T-helper 1 cell treated with Interleukin-12 subunit alpha and Interleukin-12 subunit beta and Interleukin-4 antibody, amounts not matched to agents 30 μg/mL and 1 μg/mL, for 36 hours (primary cell): ENCODE measurements around the gene METTL22.

Experiments
- H3K27ac Mint-ChIP-seq: one replicate; pipeline ENCODE4 v1.8.0; 2021; ENCODE audit warnings: mild to moderate bottlenecking, mixed read lengths
- H3K27me3 Mint-ChIP-seq: one replicate; pipeline ENCODE4 v1.8.0; 2021; ENCODE audit warnings: low read depth, mixed read lengths
- H3K36me3 Mint-ChIP-seq: one replicate; pipeline ENCODE4 v1.8.0; 2021; ENCODE audit warnings: low read depth, mixed read lengths
- H3K4me1 Mint-ChIP-seq: one replicate; pipeline ENCODE4 v1.8.0; 2021; ENCODE audit warnings: low read depth, mixed read lengths
- H3K4me3 Mint-ChIP-seq: one replicate; pipeline ENCODE4 v1.8.0; 2021; ENCODE audit warnings: mild to moderate bottlenecking, moderate library complexity, mixed read lengths
- H3K9me3 Mint-ChIP-seq: one replicate; pipeline ENCODE4 v1.8.0; 2021; ENCODE audit warnings: mixed read lengths

METTL22 gene

GRCh38 chr16:8656376-8656775 is 34.9 kb downstream of the METTL22 start:
- Mint-ChIP-seq H3K27ac (no peak overlapping the region), H3K4me1 (no peaks in the 10 kb centered on the region), H3K9me3 (no peaks in the 10 kb centered on the region), H3K36me3 (no peaks in the 10 kb centered on the region), H3K4me3 (no peak overlapping the region), H3K27me3 (no peaks in the 10 kb centered on the region)

GRCh38 chr16:8660841-8661301 is 39.4 kb downstream of the METTL22 start:
- no peaks in the 10 kb centered on the region for H3K9me3 Mint-ChIP-seq
- no peak overlapping the region for H3K27ac Mint-ChIP-seq
- no peaks in the 10 kb centered on the region for H3K27me3 Mint-ChIP-seq
- H3K36me3 Mint-ChIP-seq, result no peaks in the 10 kb centered on the region
- no peak overlapping the region for H3K4me3 Mint-ChIP-seq
- no peaks in the 10 kb centered on the region for H3K4me1 Mint-ChIP-seq

- Mint-ChIP-seq H3K4me3 (no peak overlapping the region), H3K27me3 (no peaks in the 10 kb centered on the region), H3K4me1 (no peaks in the 10 kb centered on the region), H3K27ac (no peak overlapping the region), H3K36me3 (no peaks in the 10 kb centered on the region), H3K9me3 (no peaks in the 10 kb centered on the region)
Observed at GRCh38 chr16:8661703-8662102, 40.2 kb downstream of the METTL22 start.

GRCh38 chr16:8663192-8664089 is 41.9 kb downstream of the METTL22 start:
- no peak overlapping the region for H3K27ac Mint-ChIP-seq
- H3K4me1 Mint-ChIP-seq, result no peaks in the 10 kb centered on the region
- no peak overlapping the region for H3K4me3 Mint-ChIP-seq
- H3K27me3 Mint-ChIP-seq, result no peaks in the 10 kb centered on the region
- H3K9me3 Mint-ChIP-seq, result no peaks in the 10 kb centered on the region
- H3K36me3 Mint-ChIP-seq, result no peaks in the 10 kb centered on the region

DNA sequence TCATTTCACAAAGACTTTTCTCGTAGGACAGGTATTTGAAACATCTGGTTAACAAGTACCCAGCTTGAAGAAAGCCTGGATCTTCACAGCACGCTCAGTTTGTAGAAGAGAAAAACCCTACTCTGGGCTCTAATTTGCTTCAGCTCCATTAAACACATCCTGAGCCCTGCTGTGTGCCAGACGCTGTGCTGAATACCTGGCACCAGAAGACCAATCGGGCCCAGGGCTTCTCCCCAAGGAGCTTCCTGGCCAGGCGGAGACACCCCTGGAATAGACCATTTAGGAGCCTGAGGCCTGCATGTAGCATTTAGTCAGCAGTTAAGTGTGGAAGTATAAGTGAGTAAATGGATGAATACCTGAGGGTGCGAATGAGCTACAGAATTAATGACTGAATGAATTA is 44.0 kb downstream of the METTL22 start:
- Mint-ChIP-seq H3K4me1 (no peaks in the 10 kb centered on the region), H3K27ac (no peak overlapping the region), H3K9me3 (no peaks in the 10 kb centered on the region), H3K4me3 (no peak overlapping the region), H3K36me3 (no peaks in the 10 kb centered on the region), H3K27me3 (no peaks in the 10 kb centered on the region)

DNA sequence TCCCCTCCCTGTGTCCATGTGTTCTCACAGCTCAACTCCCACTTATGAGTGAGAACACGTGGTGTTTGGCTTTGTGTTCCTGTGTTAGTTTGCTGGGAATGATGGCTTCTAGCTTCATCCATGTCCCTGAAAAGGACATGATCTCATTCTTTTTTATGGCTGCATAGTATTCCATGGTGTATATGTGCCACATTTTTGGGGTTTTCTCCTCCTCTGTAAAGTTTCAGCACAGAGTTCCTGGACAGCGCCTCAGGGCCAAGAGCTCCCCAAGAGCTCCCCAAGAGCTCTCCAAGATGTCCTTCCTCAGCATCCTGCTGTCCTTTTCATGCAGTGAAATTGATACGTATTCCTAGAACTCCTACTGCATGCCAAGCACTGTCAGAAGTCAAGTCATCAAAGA is 46.0 kb downstream of the METTL22 start:
- H3K4me1 Mint-ChIP-seq, result no peaks in the 10 kb centered on the region
- no peak overlapping the region for H3K27ac Mint-ChIP-seq
- H3K9me3 Mint-ChIP-seq, result no peaks in the 10 kb centered on the region
- H3K36me3 Mint-ChIP-seq, result no peaks in the 10 kb centered on the region
- H3K4me3 Mint-ChIP-seq, result no peak overlapping the region
- H3K27me3 Mint-ChIP-seq, result no peaks in the 10 kb centered on the region

GRCh38 chr16:8668113-8668512 is 46.6 kb downstream of the METTL22 start:
- no peaks in the 10 kb centered on the region for H3K9me3 Mint-ChIP-seq
- H3K4me1 Mint-ChIP-seq, result no peaks in the 10 kb centered on the region
- no peak overlapping the region for H3K27ac Mint-ChIP-seq
- no peak overlapping the region for H3K4me3 Mint-ChIP-seq
- no peaks in the 10 kb centered on the region for H3K27me3 Mint-ChIP-seq
- H3K36me3 Mint-ChIP-seq, result no peaks in the 10 kb centered on the region

- no peaks in the 10 kb centered on the region for H3K27me3 Mint-ChIP-seq
- no peak overlapping the region for H3K4me3 Mint-ChIP-seq
- no peaks in the 10 kb centered on the region for H3K36me3 Mint-ChIP-seq
- no peaks in the 10 kb centered on the region for H3K9me3 Mint-ChIP-seq
- H3K4me1 Mint-ChIP-seq, result peaks cover 7% of the 10 kb centered on the region
- no peak overlapping the region for H3K27ac Mint-ChIP-seq
Observed at GRCh38 chr16:8669481-8669880, 48.0 kb downstream of the METTL22 start.

DNA sequence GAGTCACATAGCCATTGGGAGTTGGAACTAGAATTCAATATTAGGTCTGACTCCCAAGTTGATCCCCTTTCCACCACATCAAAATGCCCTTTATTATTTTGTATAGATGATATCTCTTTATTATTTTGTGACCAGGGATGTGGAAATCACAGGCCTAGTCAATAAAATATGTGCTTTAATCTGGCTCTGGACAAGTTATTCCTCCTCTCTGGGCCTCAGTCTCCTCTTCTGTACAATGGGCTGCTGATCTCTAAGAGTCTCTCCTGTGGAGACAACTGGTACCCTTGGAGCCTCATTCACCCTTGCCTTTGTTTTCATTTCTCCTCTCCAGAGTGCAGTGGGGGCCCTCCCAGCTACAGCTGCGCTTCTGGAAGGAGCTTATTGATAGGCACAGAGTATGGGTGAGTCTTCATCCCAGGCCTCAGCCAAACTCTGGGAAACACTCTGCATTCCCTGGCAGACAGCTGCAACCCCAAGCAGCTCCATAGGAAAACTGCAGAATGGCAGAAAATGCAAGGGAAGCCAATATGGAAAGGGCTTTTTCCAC is 48.6 kb downstream of the METTL22 start:
- Mint-ChIP-seq H3K27me3 (peaks cover 3% of the 10 kb centered on the region), H3K4me1 (peaks cover 11% of the 10 kb centered on the region), H3K9me3 (no peaks in the 10 kb centered on the region), H3K27ac (no peak overlapping the region), H3K36me3 (peaks cover 2% of the 10 kb centered on the region), H3K4me3 (no peak overlapping the region)

DNA sequence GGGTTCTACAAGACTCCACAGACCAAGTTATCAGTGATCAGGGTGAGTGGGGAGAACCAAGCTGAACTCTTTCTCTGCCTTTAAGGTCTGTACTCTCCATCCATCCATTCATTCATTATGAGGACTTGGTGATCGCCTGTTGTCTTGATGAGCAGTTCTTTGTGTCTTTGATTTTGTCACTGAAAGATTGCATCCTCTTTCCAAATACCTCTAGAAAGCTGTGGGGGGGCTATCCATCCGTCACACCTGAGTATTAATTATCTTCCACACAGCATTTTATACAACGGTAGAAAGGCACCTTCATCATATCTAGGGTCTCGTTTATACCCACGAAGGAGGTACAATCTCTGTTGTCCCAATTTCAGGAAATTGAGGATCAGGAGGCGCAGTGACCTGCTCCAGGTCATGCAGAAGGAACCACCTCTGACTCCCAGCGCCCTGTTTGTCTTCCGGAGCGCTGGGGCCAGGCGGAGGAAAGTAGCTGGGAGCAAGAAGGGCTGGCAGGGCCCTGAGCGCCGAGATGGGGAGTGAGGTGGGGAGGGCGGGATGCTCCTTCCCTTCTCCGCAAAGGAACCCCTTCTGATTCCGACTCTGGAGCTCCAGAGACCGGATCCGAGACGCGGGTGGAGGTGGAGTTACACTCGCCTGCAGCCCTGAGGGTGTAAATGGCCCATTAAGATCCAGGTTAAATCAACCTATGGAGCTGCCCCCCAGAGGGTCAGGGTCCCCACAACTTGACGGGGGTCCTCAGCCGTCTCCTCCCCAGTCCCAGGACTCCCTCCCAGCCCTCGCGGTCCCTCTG is 52.3 kb downstream of the METTL22 start:
- H3K27ac Mint-ChIP-seq, result no peak overlapping the region
- H3K9me3 Mint-ChIP-seq, result no peaks in the 10 kb centered on the region
- peaks cover 4% of the 10 kb centered on the region for H3K27me3 Mint-ChIP-seq
- H3K36me3 Mint-ChIP-seq, result peaks cover 2% of the 10 kb centered on the region
- peak overlapping the region; percentile 71 for H3K4me3 Mint-ChIP-seq
- peaks cover 20% of the 10 kb centered on the region for H3K4me1 Mint-ChIP-seq

DNA sequence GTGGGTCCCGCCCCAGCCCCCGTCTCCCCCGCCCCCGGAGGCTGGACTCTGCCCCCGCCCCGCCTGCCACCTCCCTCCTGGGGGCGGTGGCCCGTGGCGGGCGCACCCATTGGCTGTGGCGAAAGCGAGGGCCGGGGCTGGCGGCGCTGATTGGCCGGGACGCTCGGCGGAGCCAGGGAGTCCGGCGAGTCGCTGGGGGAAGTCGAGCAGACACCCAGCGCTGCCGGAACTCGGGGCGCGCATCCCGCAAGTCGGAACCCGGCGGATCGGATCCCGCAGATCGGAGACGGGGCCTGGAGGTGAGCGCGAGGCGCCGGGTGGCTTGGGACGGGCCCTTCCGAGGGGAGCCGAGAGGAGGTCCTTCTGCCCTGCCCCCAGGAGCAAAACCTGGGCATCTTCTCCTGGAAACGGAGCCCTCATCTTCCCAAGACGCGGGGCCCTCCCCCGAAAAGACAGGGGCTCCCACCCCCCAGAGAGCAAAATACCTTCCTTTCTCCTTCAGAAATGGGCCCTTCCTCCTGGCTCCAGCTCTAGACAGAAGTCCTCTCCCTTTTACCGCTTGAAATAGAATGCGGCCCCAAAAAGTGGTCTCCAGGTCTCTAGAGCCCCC is 53.0 kb downstream of the METTL22 start, which contains the start of gene ABAT:
Gene ABAT, plus strand, starts transcription at position 205 of the 610 bp plus-strand sequence. CDS start 61,123 bp downstream, outside the sequence.
- peak within 1 kb of the TSS; percentile 93 for H3K27ac Mint-ChIP-seq
- H3K4me1 Mint-ChIP-seq, result peaks cover 20% of the 10 kb centered on the region
- H3K27me3 Mint-ChIP-seq, result peaks cover 4% of the 10 kb centered on the region
- peaks cover 2% of the 10 kb centered on the region for H3K36me3 Mint-ChIP-seq
- H3K9me3 Mint-ChIP-seq, result no peaks in the 10 kb centered on the region
- H3K4me3 Mint-ChIP-seq, result peak within 1 kb of the TSS; percentile 92

- H3K9me3 Mint-ChIP-seq, result peaks cover 5% of the 10 kb centered on the region
- peak overlapping the region; percentile 93 for H3K27ac Mint-ChIP-seq
- peaks cover 20% of the 10 kb centered on the region for H3K4me1 Mint-ChIP-seq
- H3K4me3 Mint-ChIP-seq, result peak overlapping the region; percentile 92
- H3K27me3 Mint-ChIP-seq, result peaks cover 4% of the 10 kb centered on the region
- peaks cover 3% of the 10 kb centered on the region for H3K36me3 Mint-ChIP-seq
Observed at GRCh38 chr16:8675183-8676159, 54.0 kb downstream of the METTL22 start.

- H3K27ac Mint-ChIP-seq, result no peak overlapping the region
- H3K27me3 Mint-ChIP-seq, result peaks cover 4% of the 10 kb centered on the region
- H3K9me3 Mint-ChIP-seq, result peaks cover 5% of the 10 kb centered on the region
- H3K4me3 Mint-ChIP-seq, result peak overlapping the region; percentile 92
- H3K4me1 Mint-ChIP-seq, result peaks cover 20% of the 10 kb centered on the region
- H3K36me3 Mint-ChIP-seq, result peaks cover 3% of the 10 kb centered on the region
Observed at GRCh38 chr16:8676160-8676547, 54.7 kb downstream of the METTL22 start.
